Lung (tissue), 12 donors: ENCODE results near the gene FHAD1. TPM values are rescaled to one million over a fixed set of nuclear protein-coding genes. Genes with fewer than 3 reads are reported as not detected.
"Not testable (repeated sequence)": the region's sequence is repeated elsewhere in the genome, so short reads cannot be mapped to it uniquely, and the experiment has no call there.

Experiments used
- ATAC-seq: fragments of 200-7000 bp; cut with Tn5 transposase; one replicate; pipeline ENCODE4 v1.9.1; 2020; ENCODE audit warnings: moderate number of reproducible peaks; ENCODE audit not compliant: insufficient read depth, low FRiP score
- DNase-seq, 3 donors: peaks; one replicate each; pipeline ENCODE4 v3.0.0-alpha.2; 2013 to 2017
- H3K27ac ChIP-seq, 2 donors: one replicate each; pipeline ENCODE4 v1.5.1; 2013; ENCODE audit warnings: mild to moderate bottlenecking in 2 of 2, moderate library complexity in 2 of 2, control low read depth in 1 of 2, inconsistent platforms in 1 of 2, low read depth in 1 of 2, low read length in 1 of 2
- H3K27me3 ChIP-seq, 3 donors: one replicate each; pipeline ENCODE4 v1.5.1; 2013; ENCODE audit warnings: low read length in 2 of 3; ENCODE audit not compliant: control insufficient read depth in 3 of 3, insufficient read depth in 3 of 3
- H3K36me3 ChIP-seq, 4 donors: one replicate each; pipeline ENCODE4 v1.5.1; 2013; ENCODE audit warnings: low read length in 4 of 4, mild to moderate bottlenecking in 1 of 4, moderate library complexity in 1 of 4; ENCODE audit not compliant: control insufficient read depth in 4 of 4, insufficient read depth in 4 of 4
- H3K4me1 ChIP-seq, 5 donors: one replicate each; pipeline ENCODE4 v1.5.1; 2013; ENCODE audit warnings: low read length in 5 of 5, mild to moderate bottlenecking in 2 of 5, moderate library complexity in 1 of 5; ENCODE audit not compliant: control insufficient read depth in 5 of 5, insufficient read depth in 5 of 5
- H3K4me3 ChIP-seq: one replicate; pipeline ENCODE4 v1.5.1; 2013; ENCODE audit warnings: mild to moderate bottlenecking, control low read depth, moderate library complexity
- H3K9ac ChIP-seq, 2 donors: one replicate each; pipeline ENCODE4 v1.5.1; 2013; ENCODE audit warnings: low read length in 2 of 2, control low read depth in 1 of 2; ENCODE audit not compliant: insufficient read depth in 1 of 2
- H3K9me3 ChIP-seq, 4 donors: one replicate each; pipeline ENCODE4 v1.5.1; 2013; ENCODE audit warnings: low read length in 3 of 4, mild to moderate bottlenecking in 1 of 4, moderate library complexity in 1 of 4; ENCODE audit not compliant: control insufficient read depth in 4 of 4, insufficient read depth in 3 of 4
- CTCF ChIP-seq: IDR thresholded peaks from 2 replicates; pipeline ENCODE4 v1.5.1; 2012; ENCODE audit warnings: mild to moderate bottlenecking; ENCODE audit errors: control extremely low read depth, extremely low read depth
- WGBS, 2 donors: extraction: QIAGEN DNeasy Blood & Tissue Kit; methylation state at CpG; one replicate each; pipeline ENCODE4 v1.1.7; 2013; 5-methylcytosine and 5-hydroxymethylcytosine counted together
- polyA plus RNA-seq, 2 donors: library from polyadenylated mRNA; stranded (reverse); fragments of 200-250 nt; gene quantifications; one replicate each; pipeline ENCODE4 v1.2.1, GENCODE V29; 2013
- total RNA-seq, 2 donors: library from RNA; depleted of rRNA in 1 of 2; stranded (reverse); fragments of >200 nt in 1 of 2; gene quantifications; one replicate each; pipeline ENCODE4 v1.2.1, GENCODE V29; 2014 to 2021
- donor health status: control.
- donor health status: control.
- donor health status: Bipolar disorder and iron deficiency.
- donor health status: healthy.
- donor health status: DM: yes; HTN: yes; CAD: no.

The FHAD1 gene
- total and polyA plus RNA-seq, 4 donors: 4.4 to 25.9 (median 9.2) TPM

- DNase-seq (no peak), ATAC-seq (no peak)
- H3K27me3 ChIP-seq: peaks cover 0 to 3% (median 0%) of the 10 kb centered on the region in 3 donors
- WGBS, 2 donors: 93 to 95% methylated on average over 8 of the region's 8 CpGs
- peaks cover 0 to 5% (median 0%) of the 10 kb centered on the region in 5 donors for H3K4me1 ChIP-seq
- no peaks in the 10 kb centered on the region for H3K36me3 ChIP-seq
- no peak overlapping the region for H3K27ac ChIP-seq
- H3K9ac ChIP-seq: no peak overlapping the region
- no peaks in the 10 kb centered on the region for H3K9me3 ChIP-seq
- no peak overlapping the region for H3K4me3 ChIP-seq
- no peak for TF ChIP-seq CTCF
Observed at GRCh38 chr1:15378729-15379128, 131.7 kb downstream of the FHAD1 start.

- ATAC-seq, H3K27me3 ChIP-seq, H3K4me3 ChIP-seq, H3K36me3 ChIP-seq, H3K9ac ChIP-seq, H3K9me3 ChIP-seq, H3K4me1 ChIP-seq, DNase-seq, H3K27ac ChIP-seq: not testable (repeated sequence)
- WGBS, 2 donors: 37 to 49% methylated on average over 7 of the region's 9 CpGs
Observed at GRCh38 chr1:15379151-15379550, 132.1 kb downstream of the FHAD1 start.

- 85 to 90% methylated on average over 22 of the region's 22 CpGs for WGBS, 2 donors
- no peak for ATAC-seq
- no peak for TF ChIP-seq CTCF
- H3K9me3 ChIP-seq: no peaks in the 10 kb centered on the region
- DNase-seq: no peak
- peaks cover 0 to 13% (median 0%) of the 10 kb centered on the region in 5 donors for H3K4me1 ChIP-seq
- no peak overlapping the region for H3K27ac ChIP-seq
- peaks cover 0 to 6% (median 3%) of the 10 kb centered on the region in 3 donors for H3K27me3 ChIP-seq
- no peak overlapping the region for H3K4me3 ChIP-seq
- H3K9ac ChIP-seq: no peak overlapping the region
- H3K36me3 ChIP-seq: no peaks in the 10 kb centered on the region
Observed at GRCh38 chr1:15380601-15381508, 133.8 kb downstream of the FHAD1 start.

GRCh38 chr1:15381805-15382204, 134.8 kb downstream of the FHAD1 start:
- Histone ChIP-seq H3K27ac (no peak overlapping the region), H3K36me3 (no peaks in the 10 kb centered on the region), H3K4me1 (peaks cover 0 to 20% (median 0%) of the 10 kb centered on the region in 5 donors), H3K9me3 (no peaks in the 10 kb centered on the region), H3K27me3 (peaks cover 0 to 7% (median 3%) of the 10 kb centered on the region in 3 donors), H3K9ac (no peak overlapping the region), H3K4me3 (no peak overlapping the region)
- DNase-seq (no peak), ATAC-seq (no peak)
- TF ChIP-seq CTCF: no peak
- whole genome bisulfite sequencing, 2 donors: 86 to 93% methylated on average over 12 of the region's 12 CpGs
